HG03064 (cell line): ENCODE results near the gene ST13.
A peak's percentile ranks its signal among the peaks of the same experiment; 100 is the strongest.
"Not testable (repeated sequence)": the region's sequence is repeated elsewhere in the genome, so short reads cannot be mapped to it uniquely, and the experiment has no call there.

Experiments
- ATAC-seq: cut with Tn5 transposase; IDR thresholded peaks from one replicate; pipeline ENCODE4 v1.9.1; 2021; ENCODE audit warnings: low read depth; ENCODE audit not compliant: unreplicated experiment

The ST13 gene

DNA sequence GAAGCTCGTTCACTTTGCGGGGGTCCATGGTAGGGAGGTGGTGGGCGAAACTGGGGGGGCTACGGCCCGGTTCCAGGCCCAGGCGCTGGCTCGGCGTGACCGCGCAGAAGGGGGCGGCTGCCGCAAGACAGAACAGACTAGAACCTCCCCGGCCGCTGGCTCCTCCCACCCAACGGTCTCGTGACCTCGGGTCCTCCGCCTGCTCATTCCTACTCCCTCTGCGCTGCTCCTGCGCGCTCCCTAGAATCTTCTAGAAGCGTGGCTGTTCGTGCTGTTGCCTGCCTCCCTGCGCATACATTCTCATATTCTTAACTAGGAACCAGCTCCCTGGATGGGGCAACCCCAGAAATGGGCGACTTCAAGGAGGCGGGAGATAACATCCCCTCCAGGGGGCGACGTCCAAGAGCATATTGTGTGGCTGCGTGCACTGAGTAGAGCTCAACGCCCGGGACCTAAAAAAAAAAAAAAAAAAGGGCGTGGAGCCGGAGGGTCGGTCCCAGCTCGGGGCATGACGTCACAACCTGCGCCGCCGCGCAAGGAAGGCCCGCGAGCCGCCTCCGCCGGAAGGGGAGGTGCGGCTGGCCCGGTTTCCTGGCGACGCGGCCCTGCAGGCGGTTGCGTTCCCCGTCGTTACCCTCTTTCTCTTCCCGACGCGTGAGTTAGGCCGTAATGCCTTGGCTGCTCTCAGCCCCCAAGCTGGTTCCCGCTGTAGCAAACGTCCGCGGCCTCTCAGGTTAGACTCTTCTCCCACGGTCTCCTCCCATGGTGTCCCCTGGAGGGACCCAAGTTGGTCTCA, at the start of gene ST13, which contains the start of gene XPNPEP3:
Gene ST13, minus strand, starts transcription at position 127 of the 796 bp plus-strand sequence. Its CDS starts 99 bp downstream, at position 28.
Gene XPNPEP3, plus strand, starts transcription at position 636 of the 796 bp plus-strand sequence. Its CDS starts 34 bp downstream, at position 670.
- peak; percentile 91 for ATAC-seq

DNA sequence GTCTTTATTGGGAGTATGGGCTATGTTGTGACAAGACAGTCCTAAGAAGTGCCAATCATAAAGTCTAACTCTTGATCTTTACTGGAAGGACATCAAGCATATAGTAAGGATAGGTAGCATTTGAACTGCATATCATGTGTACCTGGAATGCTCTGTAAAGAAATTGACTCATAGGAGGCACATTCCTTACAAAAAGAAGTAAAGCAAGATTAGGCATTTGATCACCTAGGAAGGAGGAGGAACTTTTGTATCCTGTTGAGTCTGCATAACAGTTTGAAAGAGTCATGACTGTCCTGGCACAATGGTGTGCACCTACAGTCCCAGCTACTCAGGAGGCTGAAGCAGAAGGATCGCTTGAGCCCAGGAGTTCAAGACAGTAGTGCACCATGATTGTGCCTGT, 47.7 kb upstream of the ST13 start:
- ATAC-seq: no peak

DNA sequence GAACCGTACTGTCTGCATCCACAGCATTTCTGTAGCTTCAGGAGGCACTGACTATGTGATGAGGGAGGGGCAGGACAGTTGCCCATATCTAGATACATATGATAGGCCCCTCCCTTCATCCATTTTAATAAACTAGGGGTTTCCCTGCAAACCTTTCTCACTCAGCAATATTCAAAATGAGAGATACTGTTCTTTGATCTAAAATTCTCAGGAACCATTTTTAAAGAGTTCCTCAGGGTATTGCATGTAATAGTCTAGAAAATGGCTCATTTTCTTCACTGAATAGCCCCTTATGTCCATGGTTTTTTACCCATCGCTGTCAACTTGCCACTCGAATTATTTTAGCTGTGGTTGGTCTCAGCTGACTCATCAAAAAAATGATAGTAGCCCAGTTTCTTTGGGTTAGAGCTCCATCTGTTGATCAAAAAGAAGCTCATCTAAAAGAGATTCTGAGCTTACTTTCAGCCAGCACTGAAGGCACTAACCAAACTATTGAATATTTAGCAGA, 42.5 kb upstream of the ST13 start:
- no peak for ATAC-seq

DNA sequence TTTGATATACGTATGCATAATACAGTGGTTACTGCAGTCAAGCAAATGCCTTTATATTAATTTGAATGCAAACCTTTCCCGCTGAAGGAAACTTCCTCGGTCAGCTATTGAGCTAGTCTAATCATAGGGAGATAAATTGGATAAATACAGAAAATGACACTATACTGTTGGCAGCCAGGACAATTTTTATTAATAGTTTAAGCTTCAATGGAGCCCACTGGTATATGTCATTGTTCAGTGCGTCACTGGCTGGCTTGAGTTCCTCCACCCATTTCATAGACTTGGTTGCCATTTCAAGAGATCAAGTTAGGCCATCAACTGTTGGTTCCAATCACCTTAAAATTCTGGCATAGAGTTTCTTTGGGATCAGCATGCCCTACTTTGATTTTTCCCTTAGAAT, 38.0 kb upstream of the ST13 start:
- no peak for ATAC-seq

DNA sequence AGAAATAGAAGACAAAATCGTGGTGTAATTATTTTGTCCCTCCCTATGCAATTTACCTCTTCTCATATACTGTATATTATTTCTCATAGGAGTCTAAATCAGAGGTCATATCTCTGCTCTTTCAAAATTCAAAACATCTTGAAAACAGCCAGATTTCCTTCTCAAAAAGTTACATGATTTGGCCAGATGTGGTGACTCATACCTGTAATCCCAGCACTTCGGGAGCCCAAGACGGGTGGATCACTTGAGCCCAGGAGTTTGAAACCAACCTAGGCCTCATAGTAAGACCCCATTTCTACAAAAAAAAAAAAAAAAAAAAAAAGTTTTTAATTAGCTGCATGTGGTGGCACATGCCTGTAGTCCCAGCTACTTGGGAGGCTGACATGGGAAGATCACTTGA, 34.4 kb upstream of the ST13 start:
- ATAC-seq: no peak

DNA sequence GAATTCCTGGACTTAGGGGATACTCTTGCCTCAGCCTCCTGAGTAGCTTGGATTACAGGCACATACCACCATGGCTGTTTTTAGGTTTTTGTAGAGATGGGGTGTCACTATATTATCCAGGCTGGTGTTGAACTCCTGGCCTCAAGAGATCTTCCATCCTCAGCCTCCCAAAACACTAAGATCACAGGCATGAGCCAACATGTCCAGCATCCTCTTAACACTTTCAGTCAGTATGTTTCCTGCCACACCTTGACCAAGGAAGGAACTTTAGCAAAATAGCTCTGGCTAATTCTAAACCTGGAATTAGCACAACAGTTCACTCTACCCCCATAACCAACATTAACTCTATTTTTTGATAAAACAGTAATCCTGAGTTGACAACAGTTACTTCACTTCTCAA, 32.7 kb upstream of the ST13 start:
- no peak for ATAC-seq

DNA sequence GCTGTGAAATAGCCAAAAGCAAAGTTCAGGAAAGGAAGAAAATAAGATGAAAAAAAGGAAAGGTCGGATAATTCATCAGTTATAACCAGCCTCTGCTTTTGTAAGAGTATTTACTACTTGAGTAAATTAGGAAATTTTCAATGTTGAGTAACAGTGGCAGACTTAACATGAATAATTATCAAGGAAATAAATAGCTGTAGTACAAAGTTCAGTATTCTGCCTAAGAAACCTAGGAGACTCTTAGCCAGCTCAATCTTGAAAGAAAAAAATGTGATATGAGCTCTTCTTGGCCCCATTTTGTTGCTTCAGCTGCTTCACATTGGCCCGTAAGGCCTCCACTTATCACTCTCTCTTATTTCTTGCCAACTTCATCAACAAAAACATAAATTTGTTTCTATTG, 22.5 kb upstream of the ST13 start:
- no peak for ATAC-seq

DNA sequence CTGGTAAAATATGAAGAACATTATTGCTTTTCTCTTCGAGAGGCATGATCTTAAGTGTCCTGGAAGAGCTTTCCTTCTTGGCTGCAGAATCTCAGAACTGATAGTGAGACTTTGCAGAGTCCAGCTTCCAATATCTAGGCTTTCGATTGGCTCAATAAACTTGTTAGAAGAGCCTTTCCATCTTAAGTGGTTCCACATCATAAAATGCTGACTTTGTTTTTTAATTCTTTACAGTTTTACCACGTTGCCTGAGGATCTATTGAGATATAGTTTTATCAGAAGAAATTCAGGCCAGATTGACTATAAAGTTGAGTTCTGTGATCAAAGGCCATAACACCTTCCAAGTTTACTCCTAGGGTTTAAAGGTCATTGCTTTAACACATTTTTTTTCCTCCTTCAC, 21.0 kb upstream of the ST13 start:
- ATAC-seq: no peak

DNA sequence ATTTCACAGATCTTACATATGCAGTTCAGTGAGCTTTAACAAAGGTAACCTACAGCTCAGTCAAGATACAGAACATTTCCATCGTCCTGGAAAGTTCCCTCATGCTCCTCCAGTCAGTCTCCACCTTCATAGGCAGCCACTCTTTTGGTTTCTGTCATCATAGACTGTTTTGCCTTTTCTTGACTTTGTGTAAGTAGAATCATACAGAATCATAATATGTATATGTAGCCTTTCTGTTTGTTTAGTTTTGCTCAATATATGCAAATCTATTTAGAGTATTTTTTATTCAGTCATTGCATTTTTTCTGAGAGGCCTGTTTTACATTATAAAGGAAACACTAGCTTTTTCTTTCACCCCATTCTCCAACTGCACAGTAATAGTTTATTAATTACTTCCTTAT, 20.5 kb upstream of the ST13 start:
- ATAC-seq: no peak

DNA sequence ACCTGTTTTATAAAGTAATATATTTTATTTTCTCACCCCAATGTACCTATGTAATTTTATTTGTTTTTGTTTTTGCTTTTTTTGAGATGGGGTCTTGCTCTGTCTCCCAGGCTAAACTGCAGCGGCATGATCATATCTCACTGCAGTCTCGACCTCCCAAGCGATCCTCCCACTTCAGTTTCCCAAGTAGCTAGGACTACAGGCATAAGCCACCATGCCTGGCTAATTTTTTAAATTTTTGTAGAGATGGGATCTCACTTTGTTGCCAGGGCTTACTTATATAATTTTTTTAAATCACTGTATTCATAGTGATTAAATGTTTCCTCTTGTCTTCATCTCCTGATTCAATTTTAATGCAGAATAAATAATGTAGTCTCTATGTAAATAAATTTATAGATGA, 18.7 kb upstream of the ST13 start:
- no peak for ATAC-seq

DNA sequence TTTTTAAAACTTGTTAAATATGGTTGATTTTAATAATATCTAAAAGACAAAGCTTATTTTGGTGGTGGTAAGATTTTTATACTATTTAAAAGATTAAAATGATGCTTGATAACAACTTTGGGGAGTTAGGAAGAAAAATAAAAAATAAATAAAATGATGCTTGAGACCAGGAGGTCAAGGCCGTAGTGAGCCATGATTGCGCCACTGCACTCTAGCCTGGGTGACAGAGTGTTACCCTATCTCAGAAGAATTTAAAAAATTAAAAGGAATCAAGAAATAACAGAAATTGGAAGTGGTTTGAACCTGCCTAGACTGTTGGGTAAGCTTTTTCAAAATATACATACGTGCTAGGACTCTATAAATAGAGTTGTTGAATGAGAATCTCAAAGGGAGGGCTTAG, 17.6 kb upstream of the ST13 start:
- no peak for ATAC-seq

DNA sequence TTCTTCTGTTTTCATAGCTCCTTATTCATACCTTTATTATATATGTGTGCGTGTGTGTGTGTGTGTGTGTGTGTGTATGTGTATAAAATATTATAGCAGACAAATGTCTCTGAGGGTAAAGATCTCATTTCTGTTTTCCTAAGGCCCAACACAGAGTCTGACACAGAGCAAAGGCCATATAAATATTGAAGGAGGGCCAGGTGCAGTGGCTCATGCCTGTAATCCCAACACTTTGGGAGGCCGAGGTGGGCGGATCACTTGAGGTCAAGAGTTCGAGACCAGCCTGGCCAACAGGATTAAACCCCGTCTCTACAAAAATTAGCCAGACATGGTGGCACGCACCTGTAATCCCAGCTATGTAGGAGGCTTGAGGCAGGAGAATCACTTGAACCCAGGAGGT, 11.9 kb upstream of the ST13 start:
- ATAC-seq: not testable (repeated sequence)

DNA sequence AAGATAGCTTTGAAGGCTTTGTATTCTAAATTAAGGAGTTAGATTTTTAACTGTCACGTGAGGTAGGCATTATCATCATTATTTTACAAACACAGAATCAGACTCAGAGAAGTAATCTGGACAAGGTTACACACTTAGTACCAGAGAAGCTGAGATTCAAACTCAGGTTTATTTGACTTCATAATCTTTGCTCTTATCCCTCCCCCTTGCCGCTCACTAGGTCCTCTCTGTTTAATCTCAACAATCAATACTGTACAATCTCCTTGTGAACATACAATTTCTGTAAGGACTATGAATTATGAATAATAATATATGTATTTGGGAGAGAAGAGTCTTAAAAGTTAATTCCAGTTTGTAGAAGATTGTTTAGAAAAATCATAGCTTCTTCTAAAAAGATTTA, 10.7 kb upstream of the ST13 start:
- no peak for ATAC-seq

DNA sequence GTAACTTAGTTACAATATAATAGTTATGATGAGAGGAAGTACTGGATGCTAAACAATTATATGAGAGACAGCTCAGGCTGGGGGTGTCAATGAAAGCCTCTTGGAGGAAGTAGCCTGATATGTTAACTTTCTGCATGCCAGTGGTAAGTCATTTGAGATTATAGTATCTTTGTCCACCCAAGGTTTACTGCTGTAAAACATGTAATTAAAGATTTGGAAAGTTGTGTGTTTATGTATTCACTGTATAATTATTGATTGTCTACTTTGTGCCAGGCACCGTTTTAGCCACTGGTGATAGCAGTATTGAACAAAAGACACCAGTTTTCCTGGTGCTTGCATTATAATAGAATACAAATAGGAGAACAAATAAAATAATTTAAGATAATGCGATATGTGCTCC, 6.1 kb upstream of the ST13 start:
- no peak for ATAC-seq

DNA sequence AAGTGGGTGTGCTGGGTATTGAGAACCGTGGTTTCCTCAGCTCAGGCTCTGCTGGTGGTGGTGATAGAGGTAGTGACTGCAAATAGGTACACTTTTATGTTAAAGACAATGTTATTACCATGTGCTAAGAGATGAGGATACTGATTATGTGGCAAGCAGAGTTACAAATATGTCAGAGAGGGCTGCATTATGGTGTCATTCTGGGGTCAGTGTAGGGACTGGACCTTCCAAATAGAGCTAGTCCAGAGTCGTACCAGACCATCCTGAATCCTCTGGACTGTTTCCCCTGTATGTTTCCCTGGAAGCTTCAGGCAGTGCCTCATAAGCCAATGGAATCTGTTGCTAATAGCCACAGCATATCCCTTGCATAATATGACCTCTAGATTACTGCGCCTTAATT, 5.6 kb upstream of the ST13 start, which contains the start of gene DNAJB7:
Gene DNAJB7, minus strand, starts transcription at position 101 of the 400 bp plus-strand sequence. CDS start 119 bp downstream, outside the sequence.
- no peak for ATAC-seq

DNA sequence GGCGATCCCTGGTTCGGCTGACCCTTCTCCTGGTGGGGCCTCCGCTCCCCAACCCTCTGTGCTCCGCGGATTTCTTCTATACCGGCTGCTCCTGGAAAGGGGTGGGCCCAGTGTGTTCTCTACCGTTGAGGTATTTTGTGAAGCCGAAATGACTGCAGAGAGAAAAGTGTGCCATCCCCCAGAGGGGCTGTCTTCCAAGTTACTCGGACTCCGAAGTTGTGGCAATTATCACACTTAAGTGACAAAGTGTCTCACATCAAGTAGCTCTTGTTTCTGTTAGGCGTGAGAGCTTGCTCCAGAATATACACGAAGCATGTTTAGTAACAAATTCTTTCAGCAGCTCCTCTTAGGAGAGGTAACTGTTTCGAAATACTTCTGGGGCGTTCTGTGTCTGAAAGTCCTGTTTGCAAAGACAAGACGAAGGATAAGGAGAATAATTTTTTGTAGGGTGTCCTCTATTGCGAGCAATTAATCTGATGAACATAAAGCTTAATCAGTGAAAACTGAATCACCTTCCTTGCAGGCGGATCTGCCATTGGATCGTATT, 943 bp upstream of the ST13 start:
- no peak for ATAC-seq

DNA sequence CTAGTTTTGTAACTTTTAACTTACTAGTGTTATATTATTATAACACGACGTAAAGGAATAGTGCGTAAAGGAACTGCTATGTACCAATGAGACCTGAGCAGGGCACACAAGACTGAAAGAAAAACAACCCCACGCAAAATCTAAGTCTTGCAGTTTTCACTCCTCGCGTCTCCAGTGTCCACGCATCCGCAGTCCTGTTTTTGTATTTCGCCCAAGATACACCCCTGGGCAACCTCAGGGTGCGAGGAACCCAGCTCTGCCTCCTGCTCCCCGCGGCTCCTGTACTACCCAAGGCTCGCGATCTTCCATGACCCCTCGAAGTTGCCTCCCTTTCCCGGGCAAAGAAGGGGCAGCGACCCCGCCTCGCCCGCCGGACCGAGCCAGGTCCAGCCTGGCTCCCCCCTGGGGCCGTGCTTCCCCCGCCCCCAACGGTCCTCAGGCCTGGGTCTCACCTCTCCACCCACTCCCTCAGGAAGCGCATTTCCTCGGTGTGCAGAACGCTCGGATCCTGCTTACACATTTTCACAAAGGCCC, 393 bp downstream of the ST13 start:
- no peak for ATAC-seq

DNA sequence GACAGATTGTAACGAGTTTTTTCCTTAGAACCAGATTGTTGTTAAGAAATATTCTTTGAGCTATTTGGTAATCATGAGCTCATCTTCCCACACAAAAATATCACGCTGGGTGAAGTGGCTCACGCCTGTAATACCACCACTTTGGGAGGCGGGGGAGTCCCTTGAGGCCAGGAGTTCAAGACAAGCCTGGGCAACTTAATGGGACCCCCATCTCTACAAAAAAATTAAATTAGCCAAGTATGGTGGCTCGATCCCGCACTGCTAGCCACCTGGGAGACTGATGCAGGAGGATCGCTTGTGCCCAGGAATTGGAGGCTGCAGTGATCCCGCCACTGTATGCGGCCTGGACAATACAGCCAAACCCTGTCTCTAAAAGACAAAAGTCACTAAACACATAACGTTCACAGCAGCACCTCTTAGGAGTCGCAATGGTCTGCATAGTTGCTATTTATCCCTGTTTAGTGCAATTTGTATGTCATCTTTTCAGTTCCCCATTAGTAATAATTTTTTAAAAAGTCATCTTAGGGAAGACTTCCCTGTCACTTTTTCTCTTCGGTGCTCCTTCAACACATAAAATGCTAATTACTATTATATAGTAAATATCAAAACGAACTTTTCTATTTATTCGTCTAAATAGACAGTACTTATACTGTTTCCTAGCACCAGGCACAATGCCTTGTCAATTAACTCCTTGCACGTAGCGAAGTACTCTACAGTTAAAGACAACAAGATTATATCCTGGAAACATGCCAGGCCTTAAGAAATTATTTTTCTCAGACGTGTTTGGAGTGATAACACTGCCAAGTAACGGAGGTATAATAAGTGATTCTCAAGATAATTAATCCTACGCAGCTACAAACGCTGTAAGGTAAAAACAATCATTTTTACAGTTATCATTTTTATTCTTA, 1.1 kb downstream of the ST13 start:
- ATAC-seq: no peak

DNA sequence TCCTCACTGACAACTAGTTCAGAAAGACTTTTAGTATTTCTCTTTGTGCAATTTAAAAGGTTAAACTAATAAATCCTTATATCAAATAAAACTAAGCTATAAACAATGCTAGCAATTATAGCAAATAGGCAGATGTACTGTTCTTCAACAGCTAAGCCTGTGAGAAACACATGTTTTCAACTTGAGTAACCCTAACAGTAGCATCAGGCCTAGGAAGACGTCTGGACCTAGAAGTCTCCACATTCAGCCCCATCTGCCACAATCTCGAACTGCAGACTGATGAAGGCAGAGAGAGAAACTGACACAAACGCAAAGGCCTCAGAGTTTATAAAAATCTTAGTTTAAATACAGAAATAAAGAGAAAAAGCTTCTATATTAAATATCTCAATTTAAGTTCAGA, 2.5 kb downstream of the ST13 start:
- ATAC-seq: no peak

DNA sequence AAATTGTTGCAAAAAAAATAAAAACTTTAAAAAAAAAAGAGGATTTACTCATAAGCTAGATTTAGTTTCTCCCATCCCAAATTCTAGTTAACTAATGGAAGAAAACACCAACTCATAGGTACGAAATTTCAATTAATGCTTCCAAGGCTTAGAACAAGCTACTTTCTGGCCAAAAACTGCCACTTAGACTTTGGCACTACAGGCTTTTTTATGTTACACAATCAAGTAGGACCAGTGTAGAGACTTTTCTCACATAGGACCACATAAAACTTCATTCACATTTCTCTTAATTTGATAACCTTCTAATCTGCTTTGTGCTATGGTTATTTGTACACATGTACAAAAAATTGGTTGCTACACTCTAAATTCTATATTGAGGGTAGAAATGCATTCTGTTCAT, 3.1 kb downstream of the ST13 start:
- ATAC-seq: no peak

DNA sequence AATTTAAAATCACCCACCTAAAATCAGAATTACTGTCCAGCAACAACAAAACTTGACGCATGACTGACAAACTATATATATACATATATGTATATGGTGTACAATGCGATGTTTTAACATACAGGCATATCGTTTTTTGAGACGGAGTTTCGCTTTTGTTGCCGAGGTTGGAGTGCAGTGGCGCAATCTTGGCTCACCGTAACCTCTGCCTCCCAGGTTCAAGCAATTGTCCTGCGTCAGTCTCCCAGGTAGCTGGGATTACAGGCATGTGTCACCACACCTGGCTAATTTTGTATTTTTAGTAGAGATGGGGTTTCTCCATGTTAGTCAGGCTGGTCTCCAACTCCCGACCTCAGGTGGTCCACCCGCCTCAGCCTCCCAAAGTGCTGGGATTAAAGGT, 10.6 kb downstream of the ST13 start:
- not testable (repeated sequence) for ATAC-seq
